ENCODE results near the gene NT5M. TPM values are rescaled to one million over a fixed set of nuclear protein-coding genes. Genes with fewer than 3 reads are reported as not detected.

Gene NT5M
- total RNA-seq, 1 experiment from 2014 or later, result 10.2 TPM

- TF ChIP-seq EZH2 (IDR thresholded peaks at IDR 0.05), result no peak
These were observed 45.0 kb downstream of the NT5M start (continued) for GRCh38 chr17:17347956-17348871.

- DNase-seq (ENCODE audit: low read depth, low spot score), result no peak
- ChIA-PET POLR2A (no interaction called here), CTCF (no interaction called here)
These were observed 45.9 kb downstream of the NT5M start for GRCh38 chr17:17348872-17349723.

More at GRCh38 chr17:17348872-17349723, 45.9 kb downstream of the NT5M start:
- intact Hi-C loops (cut with micrococcal nuclease), result no loop called here
- Histone ChIP-seq H3K36me3 (ENCODE audit: control insufficient read depth in 1 of 2, insufficient read depth in 2 of 2, low read length in 2 of 2) (no peaks in the 10 kb centered on the region), H3K9me3 (ENCODE audit: control insufficient read depth in 1 of 2, insufficient read depth in 1 of 2, low read depth in 1 of 2, low read length in 2 of 2) (no peaks in the 10 kb centered on the region), H3K79me2 (ENCODE audit: insufficient read depth, low read length) (no peaks in the 10 kb centered on the region), H3K4me2 (ENCODE audit: low read length) (no peak overlapping the region), H3K4me3 (replicated peaks in 1 of 2; ENCODE audit: low read depth in 1 of 2, low read length in 2 of 2) (no peak overlapping the region), H3K9me2 (ENCODE audit: insufficient read depth) (no peaks in the 10 kb centered on the region), H4K20me1 (ENCODE audit: insufficient read depth) (no peaks in the 10 kb centered on the region), H3K27ac (ENCODE audit: low read depth, low read length) (no peak overlapping the region), H2AFZ (ENCODE audit: low read depth, low read length, poor library complexity, severe bottlenecking) (no peak overlapping the region), H3K4me1 (ENCODE audit: control insufficient read depth in 1 of 2, insufficient read depth in 2 of 2, low read length in 2 of 2) (peaks cover 0 to 16% of the 10 kb centered on the region in 2 experiments; a peak in 2 of 4 replicates), H3K9ac (ENCODE audit: low read length) (no peak overlapping the region), H3K27me3 (ENCODE audit: insufficient read depth, low read length) (no peaks in the 10 kb centered on the region)
- BruUV-seq (replicated peaks), result no TSS peak
- TF ChIP-seq ZBTB33 (IDR thresholded peaks at IDR 0.05; ENCODE audit: extremely low read depth, insufficient replicate concordance, low read length) (no peak), FOSL1 (IDR thresholded peaks at IDR 0.05; ENCODE audit: low read depth) (no peak), EGR1 (IDR thresholded peaks at IDR 0.05; ENCODE audit: low read depth) (no peak), EZH2 (IDR thresholded peaks at IDR 0.05) (no peak), CEBPB (IDR thresholded peaks at IDR 0.05; ENCODE audit: low read depth) (no peak), EZH2phosphoT487 (IDR thresholded peaks at IDR 0.05; ENCODE audit: borderline replicate concordance) (no peak), POLR2A (IDR thresholded peaks at IDR 0.05; ENCODE audit: borderline replicate concordance, extremely low read depth, insufficient read depth, insufficient read length) (no peak), TCF7L2 (IDR thresholded peaks at IDR 0.05; ENCODE audit: borderline replicate concordance, extremely low read depth, insufficient read depth, insufficient read length) (no peak), CTCF (IDR thresholded peaks at IDR 0.05 in 2 of 3, conservative IDR thresholded peaks at IDR 0.05 in 1 of 3; ENCODE audit: borderline replicate concordance in 1 of 3, insufficient read depth in 1 of 3, low read depth in 2 of 3, low read length in 2 of 3) (no peak), SIN3A (IDR thresholded peaks at IDR 0.05; ENCODE audit: low read depth) (no peak), RAD21 (IDR thresholded peaks at IDR 0.05; ENCODE audit: low read depth) (no peak), CBX3 (IDR thresholded peaks at IDR 0.05; ENCODE audit: low read depth) (no peak), JUND (IDR thresholded peaks at IDR 0.05) (no peak), YY1 (IDR thresholded peaks at IDR 0.05; ENCODE audit: extremely low read depth, insufficient replicate concordance, low read depth, low read length) (no peak)
- RAD21 ChIA-PET (ENCODE audit: low non-redundant PET in 1 of 2, low total read pairs in 2 of 2, uncharacterized antibody in 2 of 2, unreplicated experiment in 2 of 2), result no interaction called here
- ATAC-seq, result no peak
